PC-3 (cell line): ENCODE data around the gene FUBP1. TPM values are rescaled to one million over a fixed set of nuclear protein-coding genes. Genes with fewer than 3 reads are reported as not detected.
"Not testable (repeated sequence)": the region's sequence is repeated elsewhere in the genome, so short reads cannot be mapped to it uniquely, and the experiment has no call there.

Source experiments
- ATAC-seq: fragments of 200-7000 bp; cut with Tn5 transposase; 2 replicates; pipeline ENCODE4 v1.9.1; 2020; ENCODE audit warnings: mild to moderate bottlenecking, moderate library complexity
- Bru-seq: library from RNA; stranded (reverse); fragments of 400-500 nt; gene quantifications from one replicate; lab custom pipeline; 2021; lab: Mats Ljungman, UMichigan
- BruChase-seq, 2 experiments: library from RNA; stranded (reverse); fragments of 400-500 nt; gene quantifications; one replicate each; lab custom pipeline; 2021; lab: Mats Ljungman, UMichigan
- BruUV-seq: library from RNA; stranded (reverse); fragments of 400-500 nt; replicated peaks from 2 replicates; lab custom pipeline; 2021; lab: Mats Ljungman, UMichigan
- CTCF ChIA-PET: fragments of 300-600 bp; sonication (Branson Sonifier 250); formaldehyde crosslinking; loops from one replicate; lab custom pipeline; 2022; ENCODE audit warnings: antibody characterized with exemption; lab: Charles Lee
- POLR2A ChIA-PET: fragments of 300-600 bp; sonication (Branson Sonifier 250); formaldehyde crosslinking; loops from one replicate; lab custom pipeline; 2022; ENCODE audit warnings: antibody characterized with exemption; ENCODE audit not compliant: unreplicated experiment; lab: Charles Lee
- DNase-seq: peaks from one replicate; pipeline ENCODE4 v3.0.0-alpha.2; 2015
- H2AFZ ChIP-seq: fragments of 300-600 bp; sonication (generic); 2 replicates; pipeline ENCODE4 v1.6.0; 2016; ENCODE audit warnings: antibody characterized with exemption, low read length
- H3F3A ChIP-seq: fragments of 300-600 bp; sonication (generic); one replicate; pipeline ENCODE4 v1.6.0; 2017; ENCODE audit warnings: antibody characterized with exemption, low read length, control low read depth, mild to moderate bottlenecking; ENCODE audit not compliant: unreplicated experiment
- H3K27ac ChIP-seq: fragments of 300-600 bp; sonication (generic); 2 replicates; pipeline ENCODE4 v1.5.1; 2016; ENCODE audit warnings: mild to moderate bottlenecking, low read length
- H3K27me3 ChIP-seq: fragments of 300-600 bp; sonication (generic); 2 replicates; pipeline ENCODE4 v1.6.1; 2016; ENCODE audit warnings: low read length, mixed read lengths
- H3K36me3 ChIP-seq: fragments of 300-600 bp; sonication (generic); 2 replicates; pipeline ENCODE4 v1.6.1; 2016; ENCODE audit warnings: low read depth, mixed run types, low read length, mixed read lengths
- H3K4me1 ChIP-seq: fragments of 300-600 bp; sonication (generic); 2 replicates; pipeline ENCODE4 v1.5.1; 2016; ENCODE audit warnings: low read length; ENCODE audit not compliant: insufficient read depth
- H3K4me2 ChIP-seq: fragments of 300-600 bp; sonication (generic); 2 replicates; pipeline ENCODE4 v1.6.0; 2016; ENCODE audit warnings: low read length
- H3K4me3 ChIP-seq: fragments of 300-600 bp; sonication (generic); 2 replicates; pipeline ENCODE4 v1.5.1; 2016; ENCODE audit warnings: mild to moderate bottlenecking, low read length, mixed read lengths
- H3K79me2 ChIP-seq: fragments of 300-600 bp; sonication (generic); 2 replicates; pipeline ENCODE4 v1.6.1; 2017; ENCODE audit warnings: low read length, mixed read lengths
- H3K9ac ChIP-seq: fragments of 300-600 bp; sonication (generic); 2 replicates; pipeline ENCODE4 v1.6.0; 2016; ENCODE audit warnings: mild to moderate bottlenecking, low read length
- H3K9me2 ChIP-seq: fragments of 300-600 bp; sonication (generic); replicated peaks from 2 replicates; pipeline ENCODE4 v1.6.1; 2016; ENCODE audit warnings: mixed run types, low read length, mixed read lengths
- H3K9me3 ChIP-seq: fragments of 300-600 bp; sonication (generic); 2 replicates; pipeline ENCODE4 v1.6.1; 2016; ENCODE audit warnings: low read length, mixed read lengths
- H4K20me1 ChIP-seq: fragments of 300-600 bp; sonication (generic); 2 replicates; pipeline ENCODE4 v1.6.1; 2016; ENCODE audit warnings: low read length, mixed read lengths
- CTCF ChIP-seq: fragments of 300-600 bp; sonication (generic); conservative IDR thresholded peaks from 2 replicates; pipeline ENCODE4 v1.5.1; 2017; ENCODE audit warnings: antibody characterized with exemption, low read depth, mild to moderate bottlenecking, low read length
- EZH2 ChIP-seq: fragments of 300-600 bp; sonication (generic); IDR thresholded peaks from one replicate; pipeline ENCODE4 v1.6.1; 2017; ENCODE audit warnings: antibody characterized with exemption, mild to moderate bottlenecking, low read length; ENCODE audit not compliant: unreplicated experiment
- EZH2phosphoT487 ChIP-seq: fragments of 300-600 bp; sonication (generic); IDR thresholded peaks from 2 replicates; pipeline ENCODE4 v1.6.1; 2018; ENCODE audit warnings: mild to moderate bottlenecking, antibody characterized with exemption, low read length, borderline replicate concordance
- intact Hi-C: fragments of 100-400 bp; cut with micrococcal nuclease; formaldehyde crosslinking; loops from 2 replicates; pipeline ENCODE4 v1.9.0; 2023
- long read RNA-seq: library from polyadenylated mRNA; unstranded; transcript quantifications from one replicate; pipeline ENCODE4 v2.0.0, GENCODE V29; 2021; ENCODE audit not compliant: unreplicated experiment
- total RNA-seq: library from RNA; depleted of rRNA; stranded (reverse); fragments of >200 nt; gene quantifications from 2 replicates; pipeline ENCODE4 v1.2.3, GENCODE V29; 2014; rRNA removed

FUBP1 gene
- total RNA-seq (81.5 and 93.4 TPM in 2 replicates), Bru-seq, nascent RNA (percentile 98 among the genes with signal in this experiment), BruChase-seq, experiment 1, labeled RNA remaining after a 6-hour chase (percentile 91 among the genes with signal in this experiment), BruChase-seq, experiment 2, labeled RNA remaining after a 2-hour chase (percentile 97 among the genes with signal in this experiment)
- long read RNA-seq, transcript FUBP1-203 (20 exons, 2,378 nt) = major isoform, 10 of 88 reads
- long read RNA-seq, partial matches to known transcripts = 23 of 88 reads
- long read RNA-seq, other reads (novel, unspliced or antisense) = 53 of 88 reads

- Histone ChIP-seq H3K9ac (peak within 1 kb of the TSS; percentile 99), H3K27me3 (no peaks in the 10 kb centered on the region), H3K79me2 (peaks cover 85% of the 10 kb centered on the region), H3K36me3 (peaks cover 20% of the 10 kb centered on the region), H3K9me3 (no peaks in the 10 kb centered on the region), H2AFZ (peak within 1 kb of the TSS; percentile 93), H3K9me2 (no peaks in the 10 kb centered on the region), H3F3A (no peaks in the 10 kb centered on the region), H3K4me3 (peak within 1 kb of the TSS; percentile 94), H3K4me1 (peaks cover 28% of the 10 kb centered on the region), H3K27ac (peak within 1 kb of the TSS; percentile 93), H3K4me2 (peak within 1 kb of the TSS; percentile 88), H4K20me1 (peaks cover 45% of the 10 kb centered on the region)
- ATAC-seq (peak; percentile 79), DNase-seq (peak; percentile 99)
- TF ChIP-seq CTCF (peak; percentile 69), EZH2phosphoT487 (no peak)
- TSS peak; percentile 70 for BruUV-seq
- intact Hi-C loops = loop anchor here (1.0 to 5.0 kb wide), 5 partner anchors 19 to 197 kb away; partner anchors contain the start of gene DNAJB4
- CTCF ChIA-PET = interaction anchor here (0.6 to 1.4 kb wide), 4 partner anchors 25 to 135 kb away, joined by 3 to 8 read pairs (median 6); partner anchors contain the start of gene DNAJB4
- POLR2A ChIA-PET = interaction anchor here (0.5 to 1.9 kb wide), 7 partner anchors 10 to 1760 kb away, joined by 3 to 24 read pairs (median 6); partner anchors contain the start of gene DNAJB4
Observed at GRCh38 chr1:77978969-77979876, at the start of gene FUBP1. TSS of gene FUBP1 (minus strand) at chr1:77979072. CDS start at chr1:77979004, 68 bp downstream.

GRCh38 chr1:78021134-78021533, 42.3 kb upstream of the FUBP1 start:
- POLR2A ChIA-PET, H3K9ac ChIP-seq, H3F3A ChIP-seq, H4K20me1 ChIP-seq, H3K79me2 ChIP-seq, H3K27ac ChIP-seq, intact Hi-C loops, H3K4me1 ChIP-seq, ATAC-seq, H3K4me3 ChIP-seq, CTCF ChIA-PET, H2AFZ ChIP-seq, BruUV-seq, H3K27me3 ChIP-seq, H3K4me2 ChIP-seq, H3K9me3 ChIP-seq, H3K36me3 ChIP-seq, H3K9me2 ChIP-seq, DNase-seq: not testable (repeated sequence)

- DNase-seq (no peak), ATAC-seq (no peak)
- H3K27ac ChIP-seq = no peak overlapping the region
- no peak overlapping the region for H3K4me2 ChIP-seq
- POLR2A ChIA-PET = no interaction called here
- H4K20me1 ChIP-seq = no peaks in the 10 kb centered on the region
- H3K9ac ChIP-seq = no peak overlapping the region
- H3K27me3 ChIP-seq = no peaks in the 10 kb centered on the region
- H3K9me3 ChIP-seq = no peaks in the 10 kb centered on the region
- no peaks in the 10 kb centered on the region for H3F3A ChIP-seq
- intact Hi-C loops = no loop called here
- CTCF ChIA-PET = no interaction called here
- no peaks in the 10 kb centered on the region for H3K36me3 ChIP-seq
- no peaks in the 10 kb centered on the region for H3K79me2 ChIP-seq
- H2AFZ ChIP-seq = no peak overlapping the region
- no peaks in the 10 kb centered on the region for H3K9me2 ChIP-seq
- TF ChIP-seq EZH2 = no peak
- no peak for TF ChIP-seq CTCF
- H3K4me3 ChIP-seq = no peak overlapping the region
- H3K4me1 ChIP-seq = no peaks in the 10 kb centered on the region
- BruUV-seq = no TSS peak
Observed at GRCh38 chr1:78019024-78019423, 40.2 kb upstream of the FUBP1 start.
